HG02610 (cell line): ENCODE results near the gene RAPGEF4.
"Not testable (repeated sequence)": the region's sequence is repeated elsewhere in the genome, so short reads cannot be mapped to it uniquely, and the experiment has no call there.

Experiments used
- ATAC-seq: cut with Tn5 transposase; IDR thresholded peaks from one replicate; pipeline ENCODE4 v1.9.1; 2021; ENCODE audit warnings: mild to moderate bottlenecking, moderate library complexity; ENCODE audit not compliant: unreplicated experiment

RAPGEF4 gene

DNA sequence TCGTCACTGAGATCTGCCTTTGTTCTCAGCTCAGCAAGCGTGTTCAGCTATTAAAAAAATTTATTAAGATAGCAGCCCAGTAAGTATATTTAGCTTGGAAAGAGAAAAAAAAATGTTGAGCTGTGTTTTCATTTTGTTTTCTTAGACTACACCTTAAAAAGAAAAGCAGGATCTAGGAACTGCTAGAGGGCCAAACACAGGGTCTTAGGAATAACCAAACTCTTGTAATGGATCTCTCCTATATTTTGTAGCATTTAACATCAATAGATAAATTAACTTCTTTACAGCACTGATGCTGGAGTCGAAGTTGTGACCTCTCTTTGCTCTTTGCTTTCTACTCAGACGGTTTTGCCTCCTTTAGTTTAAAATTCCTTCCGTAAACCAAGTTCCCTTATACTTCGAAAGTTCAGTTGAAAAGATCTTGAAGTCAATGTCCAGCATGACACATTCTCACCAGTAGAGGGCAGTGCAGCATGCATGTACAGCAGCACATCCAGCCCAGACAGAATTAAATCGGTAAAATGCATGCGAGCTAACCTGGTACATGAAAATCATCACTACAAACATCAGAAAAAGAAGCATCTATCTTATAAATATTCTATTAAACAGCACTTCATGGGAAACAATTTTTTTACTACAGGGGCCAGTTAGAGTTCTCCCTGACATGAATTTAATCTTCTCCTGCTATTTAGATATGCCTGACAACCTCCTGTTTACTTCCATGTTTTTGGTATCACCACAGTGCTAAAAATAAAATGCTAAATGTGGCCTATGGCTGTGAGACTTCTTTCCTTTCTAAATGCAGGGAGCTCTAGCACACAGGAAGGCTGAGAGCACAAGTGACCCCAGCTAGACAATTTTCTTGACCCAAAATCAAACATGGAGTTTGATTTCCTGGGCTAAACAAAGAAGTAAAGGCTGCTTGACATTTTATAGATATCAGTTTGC lies 291.8 kb downstream of the RAPGEF4 start:
- no peak for ATAC-seq

DNA sequence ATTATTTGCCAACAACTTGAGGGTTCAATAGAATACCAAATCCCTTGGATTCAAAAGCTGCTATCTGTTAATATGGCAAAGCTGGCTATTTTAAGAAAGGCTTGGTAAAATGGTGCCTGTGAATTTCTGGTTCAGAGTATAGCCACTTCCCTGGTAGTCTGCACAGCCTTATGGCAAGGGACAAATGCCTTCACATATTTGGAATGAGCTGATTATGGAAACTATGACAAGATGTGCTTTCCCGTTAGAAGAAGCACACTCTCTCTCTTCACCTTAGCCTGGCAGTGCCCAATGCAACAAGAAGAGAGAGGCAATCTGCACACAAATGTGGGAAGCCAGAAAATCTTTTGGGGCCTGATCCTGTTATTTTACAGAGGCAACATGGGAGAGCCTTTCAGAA lies 292.5 kb downstream of the RAPGEF4 start:
- no peak for ATAC-seq

DNA sequence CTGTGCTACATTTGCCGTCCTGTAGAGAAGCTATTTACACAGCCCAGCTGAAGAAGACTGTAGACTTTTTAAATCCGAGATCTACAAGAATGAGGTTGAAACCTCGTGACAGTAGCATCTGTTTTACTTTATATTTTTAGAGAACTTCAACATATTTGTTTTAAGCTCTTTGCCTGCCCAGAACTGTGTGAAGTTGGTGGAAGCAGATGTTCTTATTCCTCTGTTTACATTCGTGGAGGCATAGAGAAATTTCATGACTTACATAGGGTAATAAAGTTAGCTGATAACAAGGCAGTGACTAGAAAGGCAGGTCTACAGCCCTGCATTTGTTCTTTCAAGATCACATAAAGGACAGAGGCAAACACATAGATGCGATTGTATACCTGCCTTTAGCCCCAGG lies 293.0 kb downstream of the RAPGEF4 start:
- no peak for ATAC-seq

DNA sequence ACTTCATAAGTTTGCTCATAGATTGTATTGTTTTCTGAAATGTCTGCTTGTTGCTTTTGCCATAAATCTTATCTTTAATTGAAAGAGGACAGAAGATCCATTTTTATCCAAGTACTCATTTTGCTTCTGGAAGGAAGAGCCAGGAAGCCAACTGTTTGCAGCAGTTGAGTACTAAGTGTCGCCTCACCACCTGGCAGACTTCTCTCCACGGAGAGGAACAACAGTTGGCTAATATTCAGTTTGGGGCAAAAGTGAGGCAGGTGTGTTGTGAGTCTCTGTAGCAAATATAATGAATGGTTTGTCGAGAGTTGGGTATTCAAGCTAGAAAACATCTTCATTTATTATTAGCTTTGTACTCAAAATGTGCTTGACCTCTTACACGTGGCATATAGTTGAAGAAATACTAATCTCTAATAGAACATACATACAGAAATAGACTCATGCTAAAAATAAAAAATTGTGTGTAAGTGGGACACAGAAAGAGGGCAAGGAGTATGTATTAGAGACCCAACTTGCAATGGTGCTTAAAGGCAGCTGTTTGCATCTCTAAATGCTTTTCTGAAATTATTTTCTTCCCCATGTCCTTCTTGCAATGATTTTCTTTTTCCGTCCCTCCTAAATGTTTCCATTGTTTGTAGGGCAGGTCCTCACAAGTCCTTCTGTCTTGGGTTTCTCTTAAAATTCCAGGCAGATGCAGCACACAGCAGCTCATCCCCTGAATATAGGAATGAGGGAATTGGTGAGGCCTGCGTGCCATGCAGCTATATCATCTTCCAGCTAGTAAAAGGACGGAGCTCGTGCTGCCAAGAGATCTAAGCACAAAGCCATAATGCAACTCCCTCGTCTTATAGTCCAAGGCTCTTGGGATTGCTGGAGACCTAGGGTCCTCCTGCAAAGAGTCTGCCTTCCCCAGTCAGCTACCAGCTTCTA lies 295.2 kb downstream of the RAPGEF4 start:
- no peak for ATAC-seq

DNA sequence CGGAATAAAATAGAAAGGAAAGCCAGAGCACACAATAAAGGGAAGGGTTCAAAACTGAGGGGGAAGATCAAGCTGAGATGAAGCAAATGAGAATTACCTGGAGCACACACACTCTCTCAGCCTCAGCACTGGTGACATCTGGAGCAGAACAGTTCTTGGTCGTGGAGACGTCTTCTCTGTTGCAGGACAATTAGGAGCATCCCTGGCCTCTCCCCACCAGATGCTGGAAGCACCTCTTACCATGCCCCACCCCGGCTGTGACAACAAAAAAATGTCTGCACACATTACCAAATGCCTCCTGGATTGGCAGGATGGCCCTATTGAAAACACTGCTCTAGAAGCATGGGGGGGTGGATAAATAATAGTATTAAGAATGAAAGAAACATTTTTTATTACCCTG lies 296.4 kb downstream of the RAPGEF4 start:
- no peak for ATAC-seq

DNA sequence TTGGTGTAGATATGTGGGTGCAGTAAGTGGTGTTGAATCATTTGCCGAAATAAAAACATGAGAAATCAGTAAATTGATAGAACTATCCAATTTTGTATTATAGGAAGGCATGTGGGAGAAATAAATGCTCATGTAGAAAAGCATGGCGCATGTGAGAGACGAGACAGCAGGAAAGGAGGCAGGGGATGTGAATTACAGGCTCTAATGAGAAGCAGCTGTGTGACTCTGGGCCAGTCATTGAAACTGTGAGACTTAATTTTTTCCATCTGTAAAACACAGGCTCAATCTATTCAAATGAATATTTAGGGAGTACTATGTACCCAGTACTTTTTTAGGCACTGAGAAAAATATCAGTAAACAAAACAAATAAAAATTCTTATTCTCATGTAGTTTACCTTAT lies 297.4 kb downstream of the RAPGEF4 start:
- ATAC-seq: no peak

DNA sequence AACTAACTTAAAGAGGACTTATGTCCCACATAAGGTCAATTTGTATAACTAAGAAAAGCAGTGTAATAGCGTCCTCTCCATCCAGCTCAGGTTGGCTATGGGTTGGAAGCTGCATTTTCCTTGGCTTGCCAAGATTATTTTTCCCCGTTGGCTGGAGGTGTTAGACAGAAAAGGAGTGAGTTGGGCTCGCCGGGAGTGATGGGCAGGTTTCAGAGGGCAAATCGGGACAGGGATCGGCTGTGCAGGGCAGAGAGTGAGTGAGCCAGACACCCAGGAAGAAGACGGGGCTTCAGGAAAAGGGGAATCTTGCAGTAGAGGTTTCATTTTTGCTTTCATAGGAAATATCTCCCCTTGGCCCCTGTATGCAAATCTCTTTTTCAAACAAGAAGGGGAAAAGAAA lies 298.5 kb downstream of the RAPGEF4 start:
- ATAC-seq: no peak

DNA sequence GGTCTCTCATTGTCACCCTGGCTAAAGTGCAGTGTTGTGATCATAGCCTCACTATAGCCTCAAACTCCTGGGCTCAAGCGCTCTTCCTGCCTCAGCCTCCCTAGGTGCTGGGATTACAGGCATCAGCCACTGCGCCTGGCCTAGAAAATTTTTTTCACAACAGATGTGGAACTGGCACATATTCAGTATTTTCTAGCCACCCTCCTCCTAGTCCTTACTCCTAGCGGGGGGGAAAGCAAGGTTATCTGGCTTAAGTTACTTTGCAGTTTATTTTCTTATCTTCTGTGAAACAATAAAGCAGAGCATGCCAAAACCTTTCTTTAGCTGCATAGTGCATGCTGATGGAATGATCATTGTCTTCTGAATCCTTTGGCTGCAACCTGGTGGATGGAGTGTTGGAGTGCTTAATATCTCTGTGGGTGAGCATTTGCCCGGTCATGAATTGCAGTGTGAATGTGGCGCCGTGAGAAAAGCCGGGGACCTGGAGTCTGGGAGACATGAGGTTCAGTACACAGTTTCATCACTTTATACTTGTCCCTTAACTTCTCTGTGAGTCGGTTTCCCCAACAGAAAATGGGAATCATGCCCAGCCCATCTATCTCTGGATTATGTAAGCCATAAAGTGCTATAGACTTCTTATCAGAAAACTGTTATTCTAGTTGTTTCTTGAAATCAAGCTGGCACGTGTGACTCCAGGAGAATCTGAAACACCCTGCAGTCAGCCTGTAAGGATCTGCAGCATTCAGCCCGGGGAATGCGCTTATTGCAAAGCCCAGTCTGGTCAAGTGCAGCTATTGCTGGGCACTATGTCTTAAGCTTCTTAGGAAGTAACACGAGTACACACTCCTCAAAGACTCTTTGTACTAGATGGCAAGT lies 301.8 kb downstream of the RAPGEF4 start:
- ATAC-seq: no peak

DNA sequence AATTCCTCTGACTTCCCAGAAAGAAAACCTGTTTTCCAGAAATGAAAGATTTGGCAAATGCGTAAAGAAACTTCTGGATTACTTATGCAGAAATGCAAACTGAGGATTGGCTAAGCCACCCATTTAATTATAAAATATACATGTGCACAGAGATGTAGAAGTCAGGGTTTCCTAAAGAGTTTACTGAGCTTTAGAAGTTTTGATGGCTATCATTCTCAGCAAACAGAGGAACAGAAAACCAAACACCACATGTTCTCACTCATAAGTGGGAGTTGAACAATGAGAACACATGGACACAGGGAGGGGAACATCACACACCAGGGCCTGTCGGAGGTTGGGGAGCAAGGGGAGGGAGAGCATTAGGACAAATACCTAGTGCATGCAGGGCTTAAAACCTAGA lies 302.6 kb downstream of the RAPGEF4 start:
- not testable (repeated sequence) for ATAC-seq

DNA sequence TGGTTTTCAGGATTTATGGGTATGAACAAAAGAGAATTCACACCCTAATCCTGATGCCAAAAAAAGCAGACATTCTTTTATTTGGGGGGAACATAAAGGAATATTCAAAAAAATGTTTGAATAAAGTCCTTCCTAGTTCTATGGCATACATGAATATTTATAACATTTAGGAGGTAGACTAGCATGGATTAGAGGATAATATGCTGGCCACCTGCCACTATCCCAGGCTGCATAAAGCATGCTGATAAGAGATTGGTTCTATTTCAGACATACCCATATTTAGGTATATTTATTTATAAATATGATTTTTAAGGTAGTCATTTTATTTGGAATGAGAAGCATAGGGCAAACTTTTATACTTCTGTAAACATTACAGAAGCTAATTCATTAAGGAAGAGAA lies 305.1 kb downstream of the RAPGEF4 start:
- no peak for ATAC-seq

DNA sequence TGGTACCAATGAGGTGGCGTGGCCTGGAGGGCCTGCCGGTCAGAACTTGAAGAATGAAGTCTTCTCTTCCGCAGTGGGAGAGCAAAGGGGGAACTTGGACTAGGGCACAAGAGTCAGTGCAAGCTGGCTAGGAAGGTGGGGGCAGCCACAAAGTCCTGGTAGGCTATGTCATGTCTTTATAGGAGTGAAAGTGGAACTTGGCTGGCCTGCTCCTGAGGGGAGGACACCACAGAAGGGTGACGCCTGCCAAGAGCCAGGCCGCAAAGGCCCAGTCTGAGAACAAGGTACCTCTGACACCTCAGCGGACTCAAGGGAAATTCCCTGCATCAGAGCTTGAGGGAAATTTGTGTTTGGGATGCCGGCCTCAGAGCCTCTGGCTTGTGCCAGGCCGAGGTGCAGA lies 307.8 kb downstream of the RAPGEF4 start:
- no peak for ATAC-seq

DNA sequence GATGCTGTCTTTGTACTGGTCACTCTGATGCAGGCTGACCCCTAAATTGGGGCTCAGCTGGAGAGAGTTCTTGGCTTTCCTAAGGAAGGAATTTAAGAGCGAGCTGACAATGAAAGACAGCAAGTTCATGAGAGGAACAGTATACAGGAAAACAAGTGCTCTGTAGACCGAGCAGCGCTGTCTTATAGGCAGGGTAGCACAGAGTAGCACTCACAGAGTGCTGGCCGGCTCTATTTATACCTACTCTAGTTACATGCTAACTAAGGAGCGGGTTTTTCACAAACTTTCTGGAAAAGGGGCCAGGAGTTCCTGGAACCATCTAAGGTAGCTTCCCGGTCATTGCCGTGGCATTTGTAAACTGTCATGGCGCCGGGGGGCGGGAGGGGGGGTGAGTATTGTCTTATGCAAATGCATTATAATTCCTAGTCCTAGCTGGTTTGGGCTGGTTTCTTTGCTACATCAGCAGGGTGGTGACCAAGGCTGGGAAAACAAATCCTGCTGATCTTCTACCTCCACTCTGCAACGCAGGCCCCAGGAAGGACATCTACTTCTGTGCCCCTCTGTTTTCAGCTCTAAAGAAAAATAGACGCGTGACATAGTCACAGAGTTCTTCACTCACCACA lies 308.4 kb downstream of the RAPGEF4 start:
- no peak for ATAC-seq

DNA sequence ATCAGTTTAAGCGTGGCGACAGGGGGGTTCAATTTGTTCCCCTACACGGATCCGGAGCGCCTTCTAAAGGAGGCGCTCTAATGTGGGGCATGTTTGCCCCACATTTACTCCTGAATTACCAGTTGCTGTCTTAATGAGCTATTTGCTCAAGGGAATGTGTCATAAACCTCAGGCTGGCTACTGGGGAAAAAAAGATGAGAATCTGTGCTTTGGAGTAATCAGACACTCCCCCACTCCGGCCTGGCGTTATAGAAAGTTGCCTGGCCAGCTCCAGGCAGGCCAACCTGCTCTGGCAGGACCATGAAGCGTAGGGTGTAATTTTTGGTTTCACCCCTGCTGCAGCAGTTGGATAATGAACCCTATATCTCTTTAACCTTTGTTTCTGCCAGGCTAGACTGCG lies 309.0 kb downstream of the RAPGEF4 start:
- no peak for ATAC-seq

DNA sequence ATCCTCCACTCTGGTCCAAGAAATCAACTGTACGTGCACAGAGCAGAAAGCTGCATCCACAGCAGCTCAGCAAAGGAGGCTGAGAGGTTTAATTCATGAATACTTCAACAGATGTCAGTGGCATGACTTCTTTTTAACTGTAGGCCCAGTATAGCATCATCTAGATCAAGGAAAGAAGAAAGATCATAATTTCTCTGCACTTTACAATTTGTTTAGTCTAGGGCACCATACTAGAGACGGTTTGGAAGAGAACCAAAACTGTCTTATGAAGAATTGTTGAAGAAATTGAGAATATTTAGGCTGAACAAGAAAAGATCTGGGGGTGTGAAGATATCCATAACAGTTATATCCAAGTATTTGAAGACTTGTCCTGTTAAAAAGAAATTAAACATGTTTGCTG lies 309.5 kb downstream of the RAPGEF4 start:
- no peak for ATAC-seq

DNA sequence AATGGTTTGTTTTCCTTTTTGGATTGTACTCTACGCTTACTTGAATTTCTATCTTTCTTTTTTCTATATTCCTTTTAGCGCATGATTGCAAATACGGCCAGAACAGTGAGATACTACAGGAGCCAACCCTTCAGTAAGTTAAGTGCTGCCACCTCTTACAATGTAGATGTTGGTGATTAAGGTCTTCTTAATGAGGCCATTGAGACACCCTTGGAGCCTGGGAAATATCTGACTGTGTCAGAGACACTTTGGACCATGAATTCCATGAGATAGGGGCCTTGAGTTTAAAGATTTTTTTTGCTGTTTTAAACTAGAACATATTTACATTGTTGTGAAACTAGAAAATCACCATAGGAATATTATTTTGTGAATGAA lies 312.9 kb downstream of the RAPGEF4 start:
- ATAC-seq: no peak

DNA sequence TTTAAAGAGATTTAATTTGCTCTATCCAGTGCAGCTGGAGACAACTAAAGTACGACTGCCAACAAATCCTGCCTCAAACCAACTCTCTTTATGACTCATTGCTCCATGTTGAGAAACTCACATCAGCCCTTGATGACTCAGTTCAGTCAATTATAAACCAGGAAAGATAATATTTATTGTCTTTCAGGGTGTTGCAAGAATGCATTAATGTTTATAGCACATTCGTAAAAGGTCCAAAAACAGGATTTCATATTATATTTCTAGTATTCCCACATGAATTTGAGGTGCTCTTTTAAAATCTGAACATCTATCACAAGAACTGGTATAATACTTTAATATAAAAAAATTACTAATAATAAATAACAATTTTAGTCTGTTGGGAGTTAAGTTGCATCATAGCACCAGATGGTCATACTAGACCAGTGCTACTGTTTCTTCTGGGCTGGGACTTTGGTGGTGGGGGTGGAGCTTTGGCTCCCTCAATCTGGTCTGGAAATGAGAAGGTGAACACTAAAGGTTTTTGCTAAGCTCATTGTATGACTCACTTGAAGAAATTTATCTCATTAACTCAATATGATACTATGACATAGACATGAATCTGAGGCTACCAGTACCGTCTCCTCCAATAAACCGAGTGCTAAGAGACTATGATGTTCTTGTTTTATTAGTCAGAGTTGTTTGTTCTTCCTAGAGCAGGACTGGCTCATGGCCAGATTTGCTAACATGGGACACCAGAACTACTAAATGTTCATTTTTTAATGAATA lies 313.4 kb downstream of the RAPGEF4 start:
- peak; percentile 90 for ATAC-seq

DNA sequence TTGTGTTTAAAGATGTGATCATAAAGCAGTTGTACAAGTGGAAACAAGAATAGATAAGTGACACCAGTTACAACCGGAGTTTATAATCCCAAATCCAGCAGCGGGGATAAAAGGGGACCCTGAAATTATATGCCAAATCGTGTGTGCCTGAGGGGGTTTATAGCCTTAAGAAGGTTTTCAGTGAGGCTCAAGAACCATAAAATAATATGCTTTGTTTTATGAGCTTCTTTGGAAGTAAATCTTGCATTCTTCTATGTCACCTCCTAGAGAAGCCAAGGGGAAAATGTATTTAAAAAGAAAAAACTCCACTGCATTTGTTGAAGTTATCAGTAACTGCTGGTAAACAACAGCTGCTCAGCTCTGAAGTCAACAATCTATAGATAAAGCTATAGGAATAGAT lies 314.2 kb downstream of the RAPGEF4 start:
- ATAC-seq: no peak

DNA sequence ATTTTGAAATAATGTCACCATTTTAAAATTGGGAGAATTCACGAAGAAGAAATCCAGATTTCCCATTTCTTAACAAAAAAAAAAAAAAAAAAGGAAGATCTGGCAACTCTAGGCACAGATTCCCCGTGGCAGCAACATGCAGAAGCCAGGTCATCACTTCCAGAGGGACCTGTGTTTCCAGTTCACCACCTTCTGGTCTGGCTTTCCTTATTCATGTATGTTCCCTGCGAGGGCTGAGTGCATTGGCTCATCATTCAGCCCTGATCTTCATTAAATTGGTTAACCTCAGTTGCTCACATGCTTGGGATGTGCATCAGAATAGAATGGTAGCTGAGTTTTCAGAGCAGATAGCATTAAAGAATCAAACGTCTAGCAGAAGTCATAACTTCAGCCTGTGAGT lies 315.0 kb downstream of the RAPGEF4 start:
- ATAC-seq: no peak

DNA sequence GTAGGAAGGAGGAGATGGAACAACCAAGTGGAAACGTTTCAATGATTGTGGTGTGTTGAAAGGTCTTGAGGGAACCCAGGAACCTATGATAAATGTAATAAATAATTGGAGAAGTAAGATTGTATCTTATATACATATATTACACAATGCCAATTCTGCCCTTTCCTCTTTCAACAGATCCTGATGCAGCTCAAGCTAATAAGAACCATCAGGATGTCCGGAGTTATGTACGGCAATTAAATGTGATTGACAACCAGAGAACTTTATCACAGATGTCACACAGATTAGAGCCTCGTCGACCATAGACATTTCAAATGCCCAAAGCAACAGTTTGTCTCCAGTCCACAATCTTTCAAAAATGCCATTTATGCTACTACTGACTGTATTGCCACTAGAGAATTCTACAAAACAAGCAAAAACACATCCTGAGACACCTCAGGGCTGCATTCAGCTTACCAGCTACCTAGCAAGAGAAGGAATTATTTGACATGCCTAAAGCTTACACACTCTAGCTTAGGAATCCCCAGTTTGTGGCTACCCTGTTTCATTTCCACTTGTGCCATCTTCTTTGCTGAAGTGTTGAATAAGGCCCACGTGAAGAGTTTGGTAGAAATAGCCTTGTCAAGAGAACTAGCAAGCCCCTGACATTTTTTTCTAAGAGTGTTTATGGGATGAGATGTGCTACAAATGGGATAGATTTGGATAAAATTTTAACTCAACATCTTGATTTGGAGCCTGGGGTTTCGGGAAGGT lies 316.0 kb downstream of the RAPGEF4 start:
- ATAC-seq: no peak
